Sigmoid colon (tissue), 4 donors: ENCODE results near the gene IL17REL.

ENCODE experiments used
- CTCF ChIP-seq, 4 experiments: fragments of 450-650 bp in 3 of 4; fragments of 200-600 bp in 1 of 4; IDR thresholded peaks; one replicate each; pipeline ENCODE4 v1.5.1; 2016 to 2019; ENCODE audit warnings: antibody characterized with exemption in 4 of 4, mild to moderate bottlenecking in 3 of 4, moderate library complexity in 2 of 4
- EP300 ChIP-seq, 4 donors: sonication (generic); formaldehyde crosslinking; IDR thresholded peaks; one replicate each; pipeline ENCODE4 v1.6.1; 2017; ENCODE audit warnings: antibody characterized with exemption in 4 of 4
- POLR2A ChIP-seq, 2 donors: fragments of 450-650 bp; IDR thresholded peaks; one replicate each; pipeline ENCODE4 v1.6.1; 2016; ENCODE audit warnings: antibody characterized with exemption in 2 of 2, mild to moderate bottlenecking in 2 of 2, moderate library complexity in 2 of 2

DNA sequence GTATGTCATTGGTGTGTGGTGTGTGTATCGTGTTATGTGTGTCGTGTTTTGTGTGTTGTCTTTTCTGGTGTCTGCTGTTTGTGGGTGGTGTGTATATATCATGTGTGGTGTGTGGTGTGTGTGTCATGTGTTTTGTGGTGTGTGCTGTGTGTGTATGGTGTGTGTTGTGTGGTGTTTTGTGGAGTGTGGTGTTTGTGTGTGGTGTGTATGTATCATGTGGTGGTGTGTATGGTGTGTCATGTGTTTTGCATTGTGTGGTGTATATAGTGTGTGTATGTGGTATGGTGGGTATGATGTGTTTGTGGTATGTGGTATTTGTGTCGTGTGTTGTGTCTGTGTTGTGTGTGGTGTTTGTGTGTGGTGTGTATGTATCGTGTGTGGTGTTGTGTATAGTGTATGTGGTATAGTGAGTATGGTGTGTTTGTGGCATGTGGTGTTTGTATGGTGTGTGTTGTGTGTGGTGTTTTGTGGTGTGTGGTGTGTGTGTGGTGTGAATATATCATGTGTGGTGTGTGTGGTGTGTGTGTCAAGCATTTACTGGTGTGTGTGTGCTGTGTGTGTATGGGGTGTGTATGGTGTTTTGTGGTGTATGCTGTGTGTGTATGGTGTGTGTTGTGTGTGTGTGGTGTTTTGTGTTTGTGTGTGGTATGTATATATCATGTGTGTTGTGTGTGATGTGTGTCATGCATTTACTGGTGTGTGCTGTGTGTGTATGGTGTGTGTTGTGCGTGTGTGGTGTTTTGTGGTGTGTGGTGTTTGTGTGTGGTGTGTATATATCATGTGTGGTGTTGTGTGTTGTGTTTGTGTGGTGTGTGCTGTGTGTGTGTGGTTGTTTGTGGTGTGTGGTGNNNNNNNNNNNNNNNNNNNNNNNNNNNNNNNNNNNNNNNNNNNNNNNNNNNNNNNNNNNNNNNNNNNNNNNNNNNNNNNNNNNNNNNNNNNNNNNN lies 39.3 kb downstream of the IL17REL start:
- TF ChIP-seq CTCF (IDR thresholded peaks at IDR 0.05) (no peak), POLR2A (IDR thresholded peaks at IDR 0.05) (no peak), EP300 (IDR thresholded peaks at IDR 0.05) (no peak)
